Activated CD8-positive, alpha-beta memory T cell treated with anti-CD3 and anti-CD28 coated beads, Interleukin-2, amount 50 U/mL, for 48 hours (primary cell): ENCODE results near the gene HNRNPUL1.

Source experiments
- DNase-seq: peaks from one replicate; pipeline ENCODE4 v3.0.0-alpha.2; 2020

The HNRNPUL1 gene

DNA sequence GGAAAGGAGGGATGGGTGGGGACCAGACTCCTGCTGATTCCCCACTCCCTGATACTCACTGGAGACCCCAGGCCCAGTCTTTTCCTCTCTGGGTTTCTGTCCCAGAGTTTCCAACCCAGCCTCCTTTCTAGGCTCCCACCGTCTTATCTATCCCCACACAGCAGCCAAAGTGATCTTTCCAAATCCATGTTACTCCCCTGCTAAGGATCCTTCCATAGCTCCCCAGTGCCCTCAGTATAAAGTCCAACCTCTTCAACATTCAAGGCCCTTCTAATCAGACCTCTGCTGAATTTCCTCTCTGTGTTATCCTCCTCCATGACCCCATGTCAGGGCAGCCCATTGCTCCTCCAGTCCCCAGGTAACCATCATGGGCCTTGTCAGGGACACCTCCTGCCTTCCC, 90.9 kb downstream of the HNRNPUL1 start:
- no peak for DNase-seq

DNA sequence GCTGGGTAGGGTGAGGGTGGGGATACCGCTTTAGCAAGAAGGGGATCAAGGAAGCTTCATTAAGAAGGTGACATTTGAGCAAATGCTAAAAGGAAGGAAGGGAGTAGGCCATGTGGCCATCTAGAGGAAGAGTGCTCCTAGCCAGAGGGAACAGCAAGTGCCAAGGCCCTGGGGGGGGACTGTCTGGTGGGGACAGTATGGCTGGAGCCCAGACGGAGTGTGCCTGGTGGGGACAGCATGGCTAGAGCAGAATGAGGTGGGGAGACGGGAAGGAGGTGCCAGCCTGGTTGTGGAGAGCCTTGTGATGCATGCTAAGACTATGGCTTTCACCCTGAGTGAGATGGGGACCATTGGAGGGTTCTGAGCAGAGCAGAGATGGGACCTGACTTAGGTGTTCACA, 91.6 kb downstream of the HNRNPUL1 start:
- no peak for DNase-seq

DNA sequence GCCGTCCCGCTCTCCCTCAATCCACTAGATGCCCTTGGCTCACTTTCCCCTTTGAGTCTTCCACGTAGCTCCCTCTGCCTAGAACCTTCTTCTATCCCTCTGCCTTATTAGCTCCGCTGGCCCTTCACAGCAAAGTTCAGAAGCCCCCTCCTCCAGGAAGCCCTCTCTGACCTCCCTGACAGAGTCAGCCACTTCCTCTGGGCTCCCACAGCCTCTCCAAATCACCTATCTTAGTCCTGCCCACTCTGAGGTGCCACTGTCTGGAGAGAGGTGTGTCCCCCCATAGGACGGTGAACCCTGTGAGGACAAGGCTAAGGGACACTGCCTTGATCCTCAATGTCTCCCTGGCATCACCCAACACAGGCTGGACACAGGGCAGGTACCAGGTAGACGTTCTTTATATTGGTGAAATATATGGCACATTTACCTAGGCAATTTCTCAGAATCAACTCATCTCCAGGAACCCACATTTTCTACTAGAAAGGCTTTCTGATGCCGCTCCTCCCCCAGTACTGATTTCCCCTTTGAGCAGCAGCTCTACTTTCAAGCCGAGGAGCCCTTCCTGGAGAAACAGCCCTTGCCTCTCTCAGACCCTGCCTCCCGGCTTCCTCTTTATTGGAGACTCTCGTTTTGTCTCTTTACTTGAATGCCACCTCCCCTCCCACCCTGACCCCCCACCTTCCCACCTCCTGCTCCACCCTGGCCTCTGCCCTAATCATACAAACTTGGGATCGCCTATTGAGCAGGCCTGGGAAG, 93.0 kb downstream of the HNRNPUL1 start:
- DNase-seq = peak; percentile 64
